Measurements from ENCODE around the gene BTBD2. TPM values are rescaled to one million over a fixed set of nuclear protein-coding genes. Genes with fewer than 3 reads are reported as not detected.

Gene BTBD2
- total and polyA plus RNA-seq, 2 of the 8 experiments (the other 6 are each of a cell fraction or from before 2014, with no cell fraction given): 91.7 to 92.3 TPM

DNA sequence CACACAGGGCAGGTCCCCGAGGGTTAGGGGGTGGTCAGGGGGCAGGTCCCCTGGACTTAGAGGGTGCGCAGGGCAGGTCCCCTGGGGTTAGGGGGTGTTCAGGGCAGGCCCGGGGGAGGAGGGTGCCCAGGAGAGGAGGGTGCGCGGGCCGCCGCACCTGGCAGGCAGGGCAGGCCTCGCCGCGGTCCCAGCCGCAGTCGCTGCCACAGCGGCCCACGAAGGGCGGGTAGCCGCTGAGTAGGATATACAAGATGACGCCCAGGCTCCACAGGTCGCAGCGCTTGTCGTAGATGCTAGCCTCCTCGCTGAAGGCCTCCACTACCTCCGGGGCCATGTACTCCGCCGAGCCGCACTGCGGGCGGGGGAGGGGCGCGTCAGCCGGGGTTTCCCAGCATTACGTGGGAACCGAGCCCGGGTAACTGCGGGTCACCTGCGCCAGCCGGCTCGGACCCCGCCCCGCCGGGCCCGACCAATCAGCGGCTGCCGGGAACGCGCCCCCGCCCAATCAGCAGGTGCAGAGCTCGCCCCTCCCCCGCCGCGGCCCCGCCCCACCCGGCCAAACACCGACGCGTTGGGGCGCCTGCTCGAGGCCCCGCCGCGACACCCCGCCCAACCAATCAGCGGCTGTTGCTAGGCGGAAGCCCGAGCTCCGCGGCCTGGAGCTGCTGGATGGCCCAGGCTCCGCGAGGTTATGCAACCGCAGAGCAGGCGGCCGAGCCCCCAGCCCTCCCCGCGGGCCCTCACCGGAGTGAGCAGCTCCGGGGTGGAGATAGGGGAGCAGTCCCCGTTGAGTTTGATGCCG is 26.4 kb upstream of the BTBD2 start (continued):
- TF ChIP-seq, protein P1, sequence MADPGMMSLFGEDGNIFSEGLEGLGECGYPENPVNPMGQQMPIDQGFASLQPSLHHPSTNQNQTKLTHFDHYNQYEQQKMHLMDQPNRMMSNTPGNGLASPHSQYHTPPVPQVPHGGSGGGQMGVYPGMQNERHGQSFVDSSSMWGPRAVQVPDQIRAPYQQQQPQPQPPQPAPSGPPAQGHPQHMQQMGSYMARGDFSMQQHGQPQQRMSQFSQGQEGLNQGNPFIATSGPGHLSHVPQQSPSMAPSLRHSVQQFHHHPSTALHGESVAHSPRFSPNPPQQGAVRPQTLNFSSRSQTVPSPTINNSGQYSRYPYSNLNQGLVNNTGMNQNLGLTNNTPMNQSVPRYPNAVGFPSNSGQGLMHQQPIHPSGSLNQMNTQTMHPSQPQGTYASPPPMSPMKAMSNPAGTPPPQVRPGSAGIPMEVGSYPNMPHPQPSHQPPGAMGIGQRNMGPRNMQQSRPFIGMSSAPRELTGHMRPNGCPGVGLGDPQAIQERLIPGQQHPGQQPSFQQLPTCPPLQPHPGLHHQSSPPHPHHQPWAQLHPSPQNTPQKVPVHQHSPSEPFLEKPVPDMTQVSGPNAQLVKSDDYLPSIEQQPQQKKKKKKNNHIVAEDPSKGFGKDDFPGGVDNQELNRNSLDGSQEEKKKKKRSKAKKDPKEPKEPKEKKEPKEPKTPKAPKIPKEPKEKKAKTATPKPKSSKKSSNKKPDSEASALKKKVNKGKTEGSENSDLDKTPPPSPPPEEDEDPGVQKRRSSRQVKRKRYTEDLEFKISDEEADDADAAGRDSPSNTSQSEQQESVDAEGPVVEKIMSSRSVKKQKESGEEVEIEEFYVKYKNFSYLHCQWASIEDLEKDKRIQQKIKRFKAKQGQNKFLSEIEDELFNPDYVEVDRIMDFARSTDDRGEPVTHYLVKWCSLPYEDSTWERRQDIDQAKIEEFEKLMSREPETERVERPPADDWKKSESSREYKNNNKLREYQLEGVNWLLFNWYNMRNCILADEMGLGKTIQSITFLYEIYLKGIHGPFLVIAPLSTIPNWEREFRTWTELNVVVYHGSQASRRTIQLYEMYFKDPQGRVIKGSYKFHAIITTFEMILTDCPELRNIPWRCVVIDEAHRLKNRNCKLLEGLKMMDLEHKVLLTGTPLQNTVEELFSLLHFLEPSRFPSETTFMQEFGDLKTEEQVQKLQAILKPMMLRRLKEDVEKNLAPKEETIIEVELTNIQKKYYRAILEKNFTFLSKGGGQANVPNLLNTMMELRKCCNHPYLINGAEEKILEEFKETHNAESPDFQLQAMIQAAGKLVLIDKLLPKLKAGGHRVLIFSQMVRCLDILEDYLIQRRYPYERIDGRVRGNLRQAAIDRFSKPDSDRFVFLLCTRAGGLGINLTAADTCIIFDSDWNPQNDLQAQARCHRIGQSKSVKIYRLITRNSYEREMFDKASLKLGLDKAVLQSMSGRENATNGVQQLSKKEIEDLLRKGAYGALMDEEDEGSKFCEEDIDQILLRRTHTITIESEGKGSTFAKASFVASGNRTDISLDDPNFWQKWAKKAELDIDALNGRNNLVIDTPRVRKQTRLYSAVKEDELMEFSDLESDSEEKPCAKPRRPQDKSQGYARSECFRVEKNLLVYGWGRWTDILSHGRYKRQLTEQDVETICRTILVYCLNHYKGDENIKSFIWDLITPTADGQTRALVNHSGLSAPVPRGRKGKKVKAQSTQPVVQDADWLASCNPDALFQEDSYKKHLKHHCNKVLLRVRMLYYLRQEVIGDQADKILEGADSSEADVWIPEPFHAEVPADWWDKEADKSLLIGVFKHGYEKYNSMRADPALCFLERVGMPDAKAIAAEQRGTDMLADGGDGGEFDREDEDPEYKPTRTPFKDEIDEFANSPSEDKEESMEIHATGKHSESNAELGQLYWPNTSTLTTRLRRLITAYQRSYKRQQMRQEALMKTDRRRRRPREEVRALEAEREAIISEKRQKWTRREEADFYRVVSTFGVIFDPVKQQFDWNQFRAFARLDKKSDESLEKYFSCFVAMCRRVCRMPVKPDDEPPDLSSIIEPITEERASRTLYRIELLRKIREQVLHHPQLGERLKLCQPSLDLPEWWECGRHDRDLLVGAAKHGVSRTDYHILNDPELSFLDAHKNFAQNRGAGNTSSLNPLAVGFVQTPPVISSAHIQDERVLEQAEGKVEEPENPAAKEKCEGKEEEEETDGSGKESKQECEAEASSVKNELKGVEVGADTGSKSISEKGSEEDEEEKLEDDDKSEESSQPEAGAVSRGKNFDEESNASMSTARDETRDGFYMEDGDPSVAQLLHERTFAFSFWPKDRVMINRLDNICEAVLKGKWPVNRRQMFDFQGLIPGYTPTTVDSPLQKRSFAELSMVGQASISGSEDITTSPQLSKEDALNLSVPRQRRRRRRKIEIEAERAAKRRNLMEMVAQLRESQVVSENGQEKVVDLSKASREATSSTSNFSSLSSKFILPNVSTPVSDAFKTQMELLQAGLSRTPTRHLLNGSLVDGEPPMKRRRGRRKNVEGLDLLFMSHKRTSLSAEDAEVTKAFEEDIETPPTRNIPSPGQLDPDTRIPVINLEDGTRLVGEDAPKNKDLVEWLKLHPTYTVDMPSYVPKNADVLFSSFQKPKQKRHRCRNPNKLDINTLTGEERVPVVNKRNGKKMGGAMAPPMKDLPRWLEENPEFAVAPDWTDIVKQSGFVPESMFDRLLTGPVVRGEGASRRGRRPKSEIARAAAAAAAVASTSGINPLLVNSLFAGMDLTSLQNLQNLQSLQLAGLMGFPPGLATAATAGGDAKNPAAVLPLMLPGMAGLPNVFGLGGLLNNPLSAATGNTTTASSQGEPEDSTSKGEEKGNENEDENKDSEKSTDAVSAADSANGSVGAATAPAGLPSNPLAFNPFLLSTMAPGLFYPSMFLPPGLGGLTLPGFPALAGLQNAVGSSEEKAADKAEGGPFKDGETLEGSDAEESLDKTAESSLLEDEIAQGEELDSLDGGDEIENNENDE (IDR thresholded peaks at IDR 0.05; ENCODE audit: insufficient replicate concordance, low read length): no peak
- TF ChIP-seq SIN3A (conservative IDR thresholded peaks at IDR 0.05 in 1 of 2, IDR thresholded peaks at IDR 0.05 in 1 of 2; ENCODE audit: low read depth in 1 of 2, low read length in 2 of 2): no peak; a peak in 1 of 4 replicates
- TF ChIP-seq SP1 (IDR thresholded peaks at IDR 0.05; ENCODE audit: low read depth, low read length): peak; percentile 76
- no peak for TF ChIP-seq TCF12 (IDR thresholded peaks at IDR 0.05; ENCODE audit: low read depth, low read length)
- TF ChIP-seq TAF1 (IDR thresholded peaks at IDR 0.05; ENCODE audit: low read depth, low read length): peak; percentile 77
- 0 out of 2 replicates have a peak, but pooled peaks have one; percentile 69 for TF ChIP-seq RBBP5 (IDR thresholded peaks at IDR 0.05; ENCODE audit: borderline replicate concordance, low read depth, low read length)
- TF ChIP-seq, protein P2, sequence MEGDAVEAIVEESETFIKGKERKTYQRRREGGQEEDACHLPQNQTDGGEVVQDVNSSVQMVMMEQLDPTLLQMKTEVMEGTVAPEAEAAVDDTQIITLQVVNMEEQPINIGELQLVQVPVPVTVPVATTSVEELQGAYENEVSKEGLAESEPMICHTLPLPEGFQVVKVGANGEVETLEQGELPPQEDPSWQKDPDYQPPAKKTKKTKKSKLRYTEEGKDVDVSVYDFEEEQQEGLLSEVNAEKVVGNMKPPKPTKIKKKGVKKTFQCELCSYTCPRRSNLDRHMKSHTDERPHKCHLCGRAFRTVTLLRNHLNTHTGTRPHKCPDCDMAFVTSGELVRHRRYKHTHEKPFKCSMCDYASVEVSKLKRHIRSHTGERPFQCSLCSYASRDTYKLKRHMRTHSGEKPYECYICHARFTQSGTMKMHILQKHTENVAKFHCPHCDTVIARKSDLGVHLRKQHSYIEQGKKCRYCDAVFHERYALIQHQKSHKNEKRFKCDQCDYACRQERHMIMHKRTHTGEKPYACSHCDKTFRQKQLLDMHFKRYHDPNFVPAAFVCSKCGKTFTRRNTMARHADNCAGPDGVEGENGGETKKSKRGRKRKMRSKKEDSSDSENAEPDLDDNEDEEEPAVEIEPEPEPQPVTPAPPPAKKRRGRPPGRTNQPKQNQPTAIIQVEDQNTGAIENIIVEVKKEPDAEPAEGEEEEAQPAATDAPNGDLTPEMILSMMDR (IDR thresholded peaks at IDR 0.05; ENCODE audit: control extremely low read depth in 1 of 3, insufficient read depth in 1 of 3, low read depth in 1 of 3, low read length in 3 of 3): no peak
